ENCODE measurements around the gene NSMCE1.

- no peak for TF ChIP-seq CTCF (IDR thresholded peaks at IDR 0.05)
- no peak for TF ChIP-seq POLR2A (IDR thresholded peaks at IDR 0.05)
Observed at GRCh38 chr16:27188633-27189032, 79.9 kb downstream of the NSMCE1 start.
